Measurements from ENCODE around the gene PRMT7. TPM values are rescaled to one million over a fixed set of nuclear protein-coding genes. Genes with fewer than 3 reads are reported as not detected.

Gene PRMT7
- total RNA-seq, 1 experiment from 2014 or later = 33.1 TPM

- ATAC-seq (no peak), DNase-seq (ENCODE audit: low read depth, low spot score) (no peak)
- no peak for TF ChIP-seq TCF7L2 (IDR thresholded peaks at IDR 0.05; ENCODE audit: low read depth, low read length)
- TF ChIP-seq SIN3A (IDR thresholded peaks at IDR 0.05; ENCODE audit: borderline replicate concordance, insufficient read depth, low read depth, low read length) = no peak
- no peak for TF ChIP-seq POLR2AphosphoS5 (IDR thresholded peaks at IDR 0.05; ENCODE audit: low read depth, low read length)
- no peak for TF ChIP-seq CTCF (IDR thresholded peaks at IDR 0.05)
- no peak for TF ChIP-seq REST (IDR thresholded peaks at IDR 0.05; ENCODE audit: insufficient read depth in 1 of 2, low read depth in 2 of 2, low read length in 1 of 2)
- BruUV-seq (replicated peaks) = no TSS peak
- in situ Hi-C loops (cut with HindIII; ENCODE audit: low pct_unique_long_range_greater_than_20kb, low sequenced_read_pairs) = no loop called here
- H3K27ac ChIP-seq (ENCODE audit: low read length) = no peak overlapping the region
- no peaks in the 10 kb centered on the region for H3K9me3 ChIP-seq (ENCODE audit: control insufficient read depth, insufficient read depth, low read depth, low read length)
- ChIA-PET POLR2A (no interaction called here), CTCF (no interaction called here)
- no peaks in the 10 kb centered on the region for H3K4me1 ChIP-seq (ENCODE audit: control insufficient read depth, insufficient read depth, low read length)
- H3K36me3 ChIP-seq (ENCODE audit: control insufficient read depth, insufficient read depth, low read length) = no peaks in the 10 kb centered on the region
- no peaks in the 10 kb centered on the region for H3K27me3 ChIP-seq (ENCODE audit: control insufficient read depth, insufficient read depth, low read length)
- H3K4me3 ChIP-seq (ENCODE audit: low read depth in 2 of 2, low read length in 2 of 2) = no peak overlapping the region
- intact Hi-C loops (cut with micrococcal nuclease; ENCODE audit: unreplicated experiment) = no loop called here
Measured at GRCh38 chr16:68374246-68374805, 63.5 kb downstream of the PRMT7 start.

GRCh38 chr16:68374961-68375660 is 64.3 kb downstream of the PRMT7 start:
- intact Hi-C loops (cut with micrococcal nuclease; ENCODE audit: unreplicated experiment) = no loop called here
- POLR2A ChIA-PET = no interaction called here
- Histone ChIP-seq H3K27ac (ENCODE audit: low read length) (no peak overlapping the region), H3K36me3 (ENCODE audit: control insufficient read depth, insufficient read depth, low read length) (no peaks in the 10 kb centered on the region), H3K27me3 (ENCODE audit: control insufficient read depth, insufficient read depth, low read length) (no peaks in the 10 kb centered on the region), H3K9me3 (ENCODE audit: control insufficient read depth, insufficient read depth, low read depth, low read length) (no peaks in the 10 kb centered on the region), H3K4me1 (ENCODE audit: control insufficient read depth, insufficient read depth, low read length) (no peaks in the 10 kb centered on the region), H3K4me3 (ENCODE audit: low read depth in 2 of 2, low read length in 2 of 2) (no peak overlapping the region)
- ATAC-seq (0 out of 2 replicates have a peak, but pooled peaks have one; percentile 33), DNase-seq (ENCODE audit: low read depth, low spot score) (no peak)
- BruUV-seq (replicated peaks) = no TSS peak
- CTCF ChIA-PET = no interaction called here
- in situ Hi-C loops (cut with HindIII; ENCODE audit: low pct_unique_long_range_greater_than_20kb, low sequenced_read_pairs) = no loop called here
- TF ChIP-seq SIN3A (IDR thresholded peaks at IDR 0.05; ENCODE audit: borderline replicate concordance, insufficient read depth, low read depth, low read length) (no peak), CTCF (IDR thresholded peaks at IDR 0.05) (no peak), REST (IDR thresholded peaks at IDR 0.05; ENCODE audit: insufficient read depth in 1 of 2, low read depth in 2 of 2, low read length in 1 of 2) (no peak), POLR2AphosphoS5 (IDR thresholded peaks at IDR 0.05; ENCODE audit: low read depth, low read length) (no peak), TCF7L2 (IDR thresholded peaks at IDR 0.05; ENCODE audit: low read depth, low read length) (no peak)

Data from Panc1 (cell line).